ENCODE results near the gene PRKN.

PRKN gene

GRCh38 chr6:162017536-162017935, 710.0 kb downstream of the PRKN start:
- DNase-seq: no peak

- DNase-seq: no peak
Measured at GRCh38 chr6:162014069-162014811, 713.3 kb downstream of the PRKN start.

- DNase-seq: no peak
Measured at GRCh38 chr6:162005372-162005771, 722.2 kb downstream of the PRKN start.

- DNase-seq: no peak
Measured at GRCh38 chr6:161996783-161997182, 730.8 kb downstream of the PRKN start.

- no peak for DNase-seq
Measured at GRCh38 chr6:161985876-161986423, 741.6 kb downstream of the PRKN start.

- no peak for DNase-seq
Measured at GRCh38 chr6:161984713-161985112, 742.9 kb downstream of the PRKN start.

- DNase-seq: no peak
Measured at GRCh38 chr6:161976553-161976952, 751.0 kb downstream of the PRKN start.

- no peak for DNase-seq
Measured at GRCh38 chr6:161973064-161973463, 754.5 kb downstream of the PRKN start.

DNA sequence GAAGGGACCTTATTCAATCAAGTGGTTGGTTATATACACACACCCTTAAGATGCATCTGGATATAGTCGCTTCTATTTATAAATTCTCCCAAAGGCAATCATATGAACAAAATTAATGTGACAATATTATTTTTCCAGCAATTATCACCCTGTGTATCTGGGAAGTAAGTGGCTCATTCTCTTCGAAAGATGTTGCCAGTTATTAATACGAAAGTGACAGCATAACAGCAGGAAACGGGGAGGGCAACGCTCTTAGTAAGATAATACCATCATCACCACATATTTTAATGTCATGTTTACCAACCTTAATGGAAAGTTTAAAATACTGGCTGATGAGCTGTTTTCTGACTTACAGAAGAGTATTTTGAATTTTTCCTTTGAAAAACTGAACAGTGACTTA, 756.5 kb downstream of the PRKN start:
- DNase-seq: no peak

DNA sequence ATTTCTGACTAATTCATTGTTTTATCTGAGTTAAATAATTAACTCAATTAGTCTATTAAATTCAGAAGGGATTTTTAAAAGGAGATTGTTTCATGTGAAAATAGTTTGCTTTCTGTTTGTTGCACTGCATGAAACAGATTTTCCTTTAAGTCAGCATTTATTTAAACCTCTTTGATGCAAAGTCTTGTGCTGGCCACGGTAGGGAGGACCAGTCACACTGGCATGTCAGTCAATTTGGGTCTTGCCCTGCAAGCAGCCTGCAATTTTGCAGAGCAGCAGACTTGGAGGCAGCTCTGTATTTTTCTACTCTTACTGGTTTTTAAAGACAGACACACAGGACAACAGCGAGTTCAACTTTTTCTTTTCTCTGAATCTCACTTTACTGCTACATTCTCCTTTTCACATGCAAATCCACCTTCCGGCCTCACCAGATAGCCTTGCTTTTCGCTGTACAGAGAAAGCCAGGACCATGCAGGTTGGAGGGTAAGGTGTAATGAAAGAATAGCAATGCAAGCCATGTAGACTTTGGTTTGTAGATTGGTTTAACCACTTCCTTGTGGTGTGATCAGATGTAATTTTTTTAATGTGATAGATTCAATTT, 763.8 kb downstream of the PRKN start:
- DNase-seq: no peak

DNA sequence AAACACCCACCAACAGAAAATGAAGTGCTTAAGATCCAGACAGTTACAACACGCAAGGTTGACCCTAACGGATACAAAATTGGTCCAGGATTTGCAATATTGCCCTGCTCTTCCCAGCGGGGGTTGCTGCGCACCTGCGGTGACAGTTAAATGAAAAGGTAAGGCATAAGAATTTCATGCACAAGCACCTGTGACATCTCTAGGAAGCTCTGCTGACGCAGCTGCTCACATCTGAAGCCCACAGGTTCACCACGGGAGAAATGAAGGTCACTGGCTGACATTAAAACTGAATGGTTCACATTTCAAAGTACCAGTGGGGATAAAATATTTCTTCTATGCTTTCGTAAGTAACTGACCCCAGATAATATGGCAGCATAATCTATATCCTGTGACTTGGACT, 764.4 kb downstream of the PRKN start:
- DNase-seq: no peak

DNA sequence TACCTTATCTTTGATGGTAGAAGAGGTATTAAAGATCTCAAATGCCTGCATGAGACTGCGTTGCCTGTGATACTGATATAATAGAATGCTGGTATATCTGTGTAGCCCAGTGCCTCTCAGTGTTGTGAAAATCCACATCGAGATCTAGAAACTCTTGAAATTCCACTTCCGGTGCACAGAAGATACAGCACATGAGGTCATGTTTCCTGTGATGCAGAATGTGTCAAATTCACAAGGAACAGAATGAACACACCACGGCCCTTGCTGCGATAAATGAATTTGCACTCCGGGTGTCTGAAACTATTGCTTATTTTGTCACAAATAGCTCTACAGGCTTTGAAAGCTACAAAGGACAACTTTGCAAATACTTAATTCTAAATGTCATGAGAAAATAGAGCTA, 765.8 kb downstream of the PRKN start:
- DNase-seq: no peak

- no peak for DNase-seq
Measured at GRCh38 chr6:161961046-161961445, 766.5 kb downstream of the PRKN start.

- no peak for DNase-seq
Measured at GRCh38 chr6:161959072-161959471, 768.5 kb downstream of the PRKN start.

DNA sequence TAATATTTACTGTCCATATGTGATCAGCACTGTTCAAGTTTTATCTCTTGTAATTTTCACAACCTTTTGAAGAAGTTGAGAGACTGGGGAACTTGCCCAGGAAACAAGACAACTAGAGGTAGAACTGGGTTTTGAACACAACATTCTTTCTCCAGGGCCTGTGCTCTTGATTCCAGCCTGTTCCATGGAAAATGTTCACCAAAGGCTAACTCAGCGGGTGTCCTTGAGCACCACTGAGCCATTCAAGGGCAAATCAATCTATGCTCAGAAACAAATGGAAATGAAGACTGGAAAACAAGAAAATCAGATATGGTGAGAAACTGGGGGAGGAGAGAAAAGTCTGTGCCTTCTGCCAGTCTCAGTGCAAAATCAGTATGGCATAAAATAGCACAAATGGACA, 771.5 kb downstream of the PRKN start:
- no peak for DNase-seq

DNA sequence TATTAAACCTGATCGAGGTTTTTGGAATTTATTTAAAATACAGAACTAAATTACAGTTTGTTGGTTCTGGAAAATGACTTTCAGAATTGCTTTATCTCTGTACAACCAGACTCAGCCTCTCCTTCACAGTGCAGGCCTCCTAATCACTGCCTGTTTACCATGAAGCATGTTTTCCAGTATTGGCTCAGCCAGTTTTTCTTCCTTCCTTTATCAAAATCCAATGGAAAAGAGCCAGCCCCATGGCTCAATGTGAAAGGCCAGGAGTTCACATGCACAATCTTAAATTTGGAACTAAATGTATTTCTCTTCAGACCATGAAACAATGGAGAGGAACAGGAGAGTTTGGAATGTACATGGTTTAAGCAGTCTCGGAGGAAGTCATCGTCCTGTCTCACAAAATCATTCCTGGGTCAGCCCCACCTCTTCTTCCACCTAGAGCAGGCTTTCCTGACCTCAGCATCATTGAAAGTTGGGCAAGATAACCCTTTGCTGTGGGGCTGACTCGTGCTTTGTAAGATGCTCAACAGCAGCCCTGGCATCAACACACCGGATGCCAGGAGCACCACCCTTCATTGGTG, 772.8 kb downstream of the PRKN start:
- no peak for DNase-seq

- no peak for DNase-seq
Measured at GRCh38 chr6:161954077-161954476, 773.5 kb downstream of the PRKN start.

- no peak for DNase-seq
Measured at GRCh38 chr6:161951126-161951525, 776.4 kb downstream of the PRKN start.

DNA sequence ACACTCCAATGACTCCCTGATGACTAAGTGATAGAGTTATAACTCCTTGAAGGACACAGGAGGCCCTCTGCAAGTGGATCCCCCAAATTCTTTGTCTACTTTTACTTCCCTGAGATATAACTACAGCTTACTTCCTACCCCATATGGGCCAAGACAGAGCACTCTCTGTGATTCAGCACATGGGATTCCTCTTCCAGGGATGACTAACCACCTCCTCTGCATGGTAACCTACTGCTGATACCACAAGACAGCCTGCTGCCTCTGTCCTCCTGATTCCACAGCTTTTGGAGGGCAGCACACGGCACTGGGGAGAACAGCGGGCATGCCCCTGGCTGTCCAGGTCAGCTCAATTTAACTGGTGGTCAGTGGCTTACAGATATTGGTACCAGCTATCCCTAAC, 778.0 kb downstream of the PRKN start:
- DNase-seq: no peak

DNA sequence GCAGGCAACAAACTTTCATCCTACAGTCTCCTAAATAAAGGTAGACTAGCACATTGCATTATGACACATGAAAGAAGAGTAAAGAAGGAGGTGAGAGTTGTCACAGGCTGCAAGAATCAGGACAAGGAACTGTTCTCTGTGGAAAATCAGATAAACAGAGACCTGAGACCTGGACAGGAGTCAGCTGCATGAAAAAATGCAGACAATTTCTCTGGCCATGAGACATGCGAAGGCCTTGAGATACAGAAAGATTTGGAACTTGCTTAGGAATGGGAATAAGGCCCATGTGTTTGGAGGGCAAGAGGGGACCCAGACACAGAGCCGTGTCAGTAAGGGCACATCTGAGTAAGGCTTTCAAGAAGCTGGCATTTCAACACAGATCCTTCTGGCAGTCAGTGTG, 779.1 kb downstream of the PRKN start:
- no peak for DNase-seq

GRCh38 chr6:161947371-161947770, 780.2 kb downstream of the PRKN start:
- no peak for DNase-seq

DNA sequence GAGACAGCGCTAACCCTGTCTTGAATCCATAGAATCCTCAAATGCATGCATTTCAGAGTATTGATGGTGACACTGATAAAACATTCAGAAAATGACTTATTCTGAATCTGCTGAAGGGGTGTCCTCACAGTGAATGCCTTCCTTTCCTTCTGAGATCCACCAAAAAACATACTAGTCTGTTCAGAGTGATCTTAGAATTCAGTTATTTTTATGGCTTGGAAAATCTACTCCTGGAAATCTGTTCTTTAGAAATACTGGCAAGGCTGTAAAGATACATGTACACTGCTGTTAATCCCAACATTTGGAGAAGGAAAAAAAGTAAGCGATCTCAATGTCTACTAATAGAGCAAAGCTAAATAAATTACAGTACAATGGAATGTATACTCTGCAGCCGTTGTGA, 781.1 kb downstream of the PRKN start:
- DNase-seq: no peak

- DNase-seq: no peak
Measured at GRCh38 chr6:161943561-161943960, 784.0 kb downstream of the PRKN start.

DNA sequence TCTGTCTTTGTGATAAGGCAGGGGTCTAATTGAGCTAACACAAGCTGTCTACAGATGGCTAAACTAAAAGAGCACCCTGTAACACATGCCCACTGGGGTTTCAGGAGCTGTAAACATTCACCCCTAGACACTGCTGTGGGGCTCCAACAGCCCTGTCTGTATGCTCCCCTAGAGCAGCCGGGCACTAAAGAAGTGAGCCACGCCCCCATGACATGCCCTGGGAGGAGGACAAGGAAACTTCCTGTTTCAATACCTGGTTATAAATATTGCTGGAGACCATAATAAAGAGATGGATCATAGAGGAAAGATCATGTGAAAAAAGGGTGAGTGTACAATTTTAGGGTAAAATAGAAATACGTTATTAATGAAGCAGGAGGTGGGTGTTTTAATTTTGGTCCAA, 786.0 kb downstream of the PRKN start:
- no peak for DNase-seq
